Measurements from ENCODE around the gene SUPV3L1.

DNA sequence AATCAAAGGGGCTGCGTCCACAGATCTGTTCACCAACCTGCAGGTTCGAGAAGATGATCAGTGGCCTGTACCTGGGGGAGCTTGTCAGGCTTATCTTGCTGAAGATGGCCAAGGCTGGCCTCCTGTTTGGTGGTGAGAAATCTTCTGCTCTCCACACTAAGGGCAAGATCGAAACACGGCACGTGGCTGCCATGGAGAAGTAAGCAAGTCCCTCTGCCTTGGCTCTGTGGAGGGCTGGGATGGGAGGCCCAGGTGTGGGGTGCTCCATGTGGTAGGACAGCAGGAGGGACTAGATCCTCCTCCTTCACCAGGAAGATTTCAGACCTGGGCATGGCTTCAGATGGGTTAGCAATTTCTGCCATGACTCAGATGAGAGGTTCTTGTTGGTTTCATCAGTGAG lies 66.0 kb downstream of the SUPV3L1 start:
- TF ChIP-seq, protein P1, sequence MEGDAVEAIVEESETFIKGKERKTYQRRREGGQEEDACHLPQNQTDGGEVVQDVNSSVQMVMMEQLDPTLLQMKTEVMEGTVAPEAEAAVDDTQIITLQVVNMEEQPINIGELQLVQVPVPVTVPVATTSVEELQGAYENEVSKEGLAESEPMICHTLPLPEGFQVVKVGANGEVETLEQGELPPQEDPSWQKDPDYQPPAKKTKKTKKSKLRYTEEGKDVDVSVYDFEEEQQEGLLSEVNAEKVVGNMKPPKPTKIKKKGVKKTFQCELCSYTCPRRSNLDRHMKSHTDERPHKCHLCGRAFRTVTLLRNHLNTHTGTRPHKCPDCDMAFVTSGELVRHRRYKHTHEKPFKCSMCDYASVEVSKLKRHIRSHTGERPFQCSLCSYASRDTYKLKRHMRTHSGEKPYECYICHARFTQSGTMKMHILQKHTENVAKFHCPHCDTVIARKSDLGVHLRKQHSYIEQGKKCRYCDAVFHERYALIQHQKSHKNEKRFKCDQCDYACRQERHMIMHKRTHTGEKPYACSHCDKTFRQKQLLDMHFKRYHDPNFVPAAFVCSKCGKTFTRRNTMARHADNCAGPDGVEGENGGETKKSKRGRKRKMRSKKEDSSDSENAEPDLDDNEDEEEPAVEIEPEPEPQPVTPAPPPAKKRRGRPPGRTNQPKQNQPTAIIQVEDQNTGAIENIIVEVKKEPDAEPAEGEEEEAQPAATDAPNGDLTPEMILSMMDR (IDR thresholded peaks at IDR 0.05 in 4 of 5, conservative IDR thresholded peaks at IDR 0.05 in 1 of 5), result no peak
- TF ChIP-seq POLR2A (IDR thresholded peaks at IDR 0.05), result no peak
